ENCODE measurements around the gene SIPA1L3.
A peak's percentile ranks its signal among the peaks of the same experiment; 100 is the strongest.

SIPA1L3 gene

GRCh38 chr19:38115271-38115802 lies 208.3 kb downstream of the SIPA1L3 start:
- peak; percentile 41 for DNase-seq (ENCODE audit: low read depth)
- TF ChIP-seq CTCF (IDR thresholded peaks at IDR 0.05; ENCODE audit: insufficient read depth, low read depth, low read length, missing control alignments): no peak
- H3K4me3 ChIP-seq (ENCODE audit: low read length): no peak overlapping the region

- H3K4me3 ChIP-seq (ENCODE audit: low read length): no peak overlapping the region
- no peak for TF ChIP-seq CTCF (IDR thresholded peaks at IDR 0.05; ENCODE audit: insufficient read depth, low read depth, low read length, missing control alignments)
- DNase-seq (ENCODE audit: low read depth): no peak
These were observed 211.2 kb downstream of the SIPA1L3 start for GRCh38 chr19:38118176-38118575.

- TF ChIP-seq CTCF (IDR thresholded peaks at IDR 0.05; ENCODE audit: insufficient read depth, low read depth, low read length, missing control alignments): no peak
- H3K4me3 ChIP-seq (ENCODE audit: low read length): no peak overlapping the region
- DNase-seq (ENCODE audit: low read depth): no peak
These were observed 213.5 kb downstream of the SIPA1L3 start for GRCh38 chr19:38120471-38121025.

GRCh38 chr19:38122402-38123093 lies 215.5 kb downstream of the SIPA1L3 start:
- TF ChIP-seq CTCF (IDR thresholded peaks at IDR 0.05; ENCODE audit: insufficient read depth, low read depth, low read length, missing control alignments): no peak

GRCh38 chr19:38125238-38125637 lies 218.2 kb downstream of the SIPA1L3 start:
- no peak for TF ChIP-seq CTCF (IDR thresholded peaks at IDR 0.05; ENCODE audit: insufficient read depth, low read depth, low read length, missing control alignments)
- no peak for DNase-seq (ENCODE audit: low read depth)
- no peak overlapping the region for H3K4me3 ChIP-seq (ENCODE audit: low read length)

More at GRCh38 chr19:38122402-38123093, 215.5 kb downstream of the SIPA1L3 start:
- H3K4me3 ChIP-seq (ENCODE audit: low read length): no peak overlapping the region
- no peak for DNase-seq (ENCODE audit: low read depth)

GRCh38 chr19:38130399-38130798 lies 223.4 kb downstream of the SIPA1L3 start:
- no peak for DNase-seq (ENCODE audit: low read depth)
- no peak overlapping the region for H3K4me3 ChIP-seq (ENCODE audit: low read length)
- no peak for TF ChIP-seq CTCF (IDR thresholded peaks at IDR 0.05; ENCODE audit: insufficient read depth, low read depth, low read length, missing control alignments)
